ENCODE data around the gene TTC1.

TTC1 gene

GRCh38 chr5:160039810-160040470 lies 31.0 kb downstream of the TTC1 start:
- no peak for TF ChIP-seq CTCF (IDR thresholded peaks at IDR 0.05; ENCODE audit: low read depth, low read length)

GRCh38 chr5:160040471-160040835 lies 31.5 kb downstream of the TTC1 start:
- no peak for DNase-seq (ENCODE audit: low read depth, low spot score)
- no peak for TF ChIP-seq CTCF (IDR thresholded peaks at IDR 0.05; ENCODE audit: low read depth, low read length)
- H3K4me3 ChIP-seq (ENCODE audit: low read depth, low read length): no peak overlapping the region
- in situ Hi-C loops (cut with HindIII; ENCODE audit: low sequenced_read_pairs): no loop called here

More at GRCh38 chr5:160039810-160040470, 31.0 kb downstream of the TTC1 start:
- in situ Hi-C loops (cut with HindIII; ENCODE audit: low sequenced_read_pairs): no loop called here
- DNase-seq (ENCODE audit: low read depth, low spot score): no peak
- no peak overlapping the region for H3K4me3 ChIP-seq (ENCODE audit: low read depth, low read length)

GRCh38 chr5:160042671-160043070 lies 33.7 kb downstream of the TTC1 start:
- no peak overlapping the region for H3K4me3 ChIP-seq (ENCODE audit: low read depth, low read length)
- TF ChIP-seq CTCF (IDR thresholded peaks at IDR 0.05; ENCODE audit: low read depth, low read length): no peak
- in situ Hi-C loops (cut with HindIII; ENCODE audit: low sequenced_read_pairs): no loop called here
- DNase-seq (ENCODE audit: low read depth, low spot score): no peak

GRCh38 chr5:160044391-160044804 lies 35.5 kb downstream of the TTC1 start:
- no peak overlapping the region for H3K4me3 ChIP-seq (ENCODE audit: low read depth, low read length)
- in situ Hi-C loops (cut with HindIII; ENCODE audit: low sequenced_read_pairs): no loop called here
- peak; percentile 33 for DNase-seq (ENCODE audit: low read depth, low spot score)
- no peak for TF ChIP-seq CTCF (IDR thresholded peaks at IDR 0.05; ENCODE audit: low read depth, low read length)

GRCh38 chr5:160044967-160045366 lies 36.0 kb downstream of the TTC1 start:
- H3K4me3 ChIP-seq (ENCODE audit: low read depth, low read length): no peak overlapping the region

GRCh38 chr5:160047423-160047822 lies 38.5 kb downstream of the TTC1 start:
- DNase-seq (ENCODE audit: low read depth, low spot score): no peak
- no peak for TF ChIP-seq CTCF (IDR thresholded peaks at IDR 0.05; ENCODE audit: low read depth, low read length)
- in situ Hi-C loops (cut with HindIII; ENCODE audit: low sequenced_read_pairs): no loop called here
- H3K4me3 ChIP-seq (ENCODE audit: low read depth, low read length): no peak overlapping the region

More at GRCh38 chr5:160044967-160045366, 36.0 kb downstream of the TTC1 start:
- in situ Hi-C loops (cut with HindIII; ENCODE audit: low sequenced_read_pairs): no loop called here
- peak; percentile 44 for DNase-seq (ENCODE audit: low read depth, low spot score)
- no peak for TF ChIP-seq CTCF (IDR thresholded peaks at IDR 0.05; ENCODE audit: low read depth, low read length)
